GM12874 (cell line): ENCODE results near the gene NR5A2.

Experiments used
- TF ChIP-seq, protein P1 (sequence below): IDR thresholded peaks from 2 replicates; pipeline ENCODE4 v1.5.1; 2011; ENCODE audit warnings: low read depth, mild to moderate bottlenecking, control low read depth, low read length, moderate library complexity; ENCODE audit not compliant: insufficient read depth

Gene NR5A2

DNA sequence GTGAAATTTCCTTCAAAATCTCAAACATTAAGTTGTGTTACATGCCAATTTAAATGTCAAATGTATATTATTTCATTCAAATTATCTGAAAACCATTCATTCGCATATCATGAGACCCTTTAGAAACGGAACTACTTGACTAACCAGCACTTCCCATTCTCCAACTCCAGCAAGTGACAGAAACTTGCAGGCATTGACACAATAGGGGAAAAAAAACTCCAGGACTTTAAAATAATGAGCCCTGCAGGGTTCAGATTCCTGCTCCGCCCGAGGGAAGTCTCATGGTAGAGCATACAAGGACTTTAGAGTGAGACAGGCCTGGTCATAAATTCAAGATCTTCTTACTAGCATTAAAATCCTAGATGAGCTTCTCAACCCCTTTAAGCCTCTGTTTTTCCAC is 138.9 kb downstream of the NR5A2 start:
- TF ChIP-seq, protein P1, sequence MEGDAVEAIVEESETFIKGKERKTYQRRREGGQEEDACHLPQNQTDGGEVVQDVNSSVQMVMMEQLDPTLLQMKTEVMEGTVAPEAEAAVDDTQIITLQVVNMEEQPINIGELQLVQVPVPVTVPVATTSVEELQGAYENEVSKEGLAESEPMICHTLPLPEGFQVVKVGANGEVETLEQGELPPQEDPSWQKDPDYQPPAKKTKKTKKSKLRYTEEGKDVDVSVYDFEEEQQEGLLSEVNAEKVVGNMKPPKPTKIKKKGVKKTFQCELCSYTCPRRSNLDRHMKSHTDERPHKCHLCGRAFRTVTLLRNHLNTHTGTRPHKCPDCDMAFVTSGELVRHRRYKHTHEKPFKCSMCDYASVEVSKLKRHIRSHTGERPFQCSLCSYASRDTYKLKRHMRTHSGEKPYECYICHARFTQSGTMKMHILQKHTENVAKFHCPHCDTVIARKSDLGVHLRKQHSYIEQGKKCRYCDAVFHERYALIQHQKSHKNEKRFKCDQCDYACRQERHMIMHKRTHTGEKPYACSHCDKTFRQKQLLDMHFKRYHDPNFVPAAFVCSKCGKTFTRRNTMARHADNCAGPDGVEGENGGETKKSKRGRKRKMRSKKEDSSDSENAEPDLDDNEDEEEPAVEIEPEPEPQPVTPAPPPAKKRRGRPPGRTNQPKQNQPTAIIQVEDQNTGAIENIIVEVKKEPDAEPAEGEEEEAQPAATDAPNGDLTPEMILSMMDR: no peak

DNA sequence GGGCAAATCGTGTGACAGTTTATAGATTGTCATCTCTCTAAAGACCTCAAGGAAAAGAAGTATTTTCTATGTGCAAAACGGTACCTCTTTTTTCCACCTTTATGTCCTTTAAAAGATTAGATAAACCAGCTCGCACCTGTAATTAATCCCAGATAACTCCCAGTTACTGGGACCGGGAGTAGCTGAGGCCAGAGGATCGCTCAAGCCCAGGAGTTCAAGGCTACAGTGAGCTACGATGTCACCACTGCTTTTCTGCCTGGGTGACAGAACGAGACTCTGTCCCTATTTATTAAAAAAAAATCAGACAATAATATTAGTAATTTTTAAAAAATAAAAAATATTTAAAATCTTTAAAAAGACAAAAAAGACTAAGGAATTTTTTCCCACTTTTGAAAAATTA is 141.4 kb downstream of the NR5A2 start:
- TF ChIP-seq, protein P1: no peak

DNA sequence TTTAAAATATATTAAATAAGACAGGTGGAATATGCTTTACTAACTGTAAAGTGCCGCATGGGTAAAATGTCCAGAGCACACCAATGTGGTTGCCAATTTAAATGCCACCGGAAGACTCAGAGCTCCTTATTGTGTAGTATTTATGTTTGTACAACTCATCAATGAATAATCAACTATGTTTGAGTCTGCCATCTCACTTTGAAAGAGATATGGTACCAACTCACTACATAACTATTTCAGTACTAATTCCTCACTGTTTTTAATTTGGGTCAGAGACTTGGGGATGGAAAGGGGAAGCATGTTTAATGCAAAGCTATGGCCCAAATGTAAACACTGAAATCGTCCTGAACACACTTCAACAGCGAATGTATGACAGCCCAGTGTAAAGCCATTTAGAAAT is 144.8 kb downstream of the NR5A2 start:
- TF ChIP-seq, protein P1: no peak

- TF ChIP-seq, protein P1: no peak
These were observed 145.6 kb downstream of the NR5A2 start for GRCh38 chr1:200173097-200173618.

DNA sequence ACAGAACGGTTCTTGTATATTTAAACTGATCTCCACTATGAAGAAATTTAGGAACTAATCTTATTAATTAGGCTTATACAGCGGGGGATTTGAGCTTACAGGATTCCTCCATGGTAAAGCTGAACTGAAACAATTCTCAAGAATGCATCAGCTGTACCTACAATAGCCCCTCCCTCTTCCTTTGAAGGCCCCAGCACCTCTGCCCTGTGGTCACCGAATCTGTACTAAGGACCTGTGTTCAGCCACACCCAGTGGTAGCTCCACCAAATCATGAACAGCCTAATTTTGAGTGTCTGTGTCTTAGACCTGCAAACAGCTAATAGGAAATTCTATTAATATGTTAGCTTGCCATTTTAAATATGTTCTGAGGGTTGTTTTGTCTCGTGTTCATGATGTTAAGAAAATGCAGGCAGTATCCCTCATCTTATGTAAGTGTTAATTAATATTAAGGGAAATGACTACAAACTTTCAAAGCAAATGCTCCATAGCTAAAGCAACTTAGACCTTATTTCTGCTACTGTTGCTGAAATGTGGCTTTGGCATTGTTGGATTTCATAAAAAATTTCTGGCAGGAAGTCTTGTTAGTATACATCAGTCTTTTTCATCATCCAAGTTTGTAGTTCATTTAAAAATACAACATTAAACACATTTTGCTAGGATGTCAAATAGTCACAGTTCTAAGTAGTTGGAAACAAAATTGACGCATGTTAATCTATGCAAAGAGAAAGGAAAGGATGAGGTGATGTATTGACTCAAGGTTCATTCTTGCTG is 147.2 kb downstream of the NR5A2 start:
- TF ChIP-seq, protein P1: no peak

DNA sequence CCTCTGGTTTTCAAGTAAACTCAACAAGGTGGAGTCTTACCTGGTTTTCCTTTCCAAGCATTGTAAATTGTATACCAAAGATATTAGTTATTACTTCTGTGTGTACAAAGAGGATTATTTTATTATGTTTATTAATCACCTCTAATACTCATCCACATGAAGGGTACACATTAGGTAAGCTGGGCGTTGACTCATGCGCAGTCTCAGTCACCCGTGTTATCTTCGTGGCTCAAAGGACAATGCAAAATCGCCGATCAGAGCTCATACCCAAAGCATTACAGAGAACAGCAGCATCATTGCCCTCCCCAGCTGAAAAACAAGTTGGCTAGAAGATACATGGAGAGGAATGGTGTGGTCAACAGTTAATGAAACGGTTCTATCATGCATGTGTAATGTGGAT is 148.7 kb downstream of the NR5A2 start:
- TF ChIP-seq, protein P1: no peak

DNA sequence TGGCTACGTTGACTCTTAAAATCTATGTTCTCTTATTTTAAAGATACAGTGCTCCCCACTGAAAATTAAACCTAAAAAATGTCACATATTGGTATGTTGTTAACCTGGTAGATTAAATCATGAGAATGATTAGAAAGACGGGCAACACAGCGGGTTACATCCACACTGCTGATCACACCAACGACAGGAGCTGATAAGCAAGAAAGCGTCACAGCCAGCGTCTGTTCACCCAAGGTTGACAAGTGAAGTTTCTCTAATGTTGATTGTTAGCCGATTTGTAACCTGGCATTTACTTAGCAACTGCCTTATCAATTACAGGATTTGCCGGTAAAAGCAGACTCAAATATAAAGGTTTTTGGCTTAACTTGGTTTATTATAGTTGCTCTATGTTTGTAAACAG is 149.3 kb downstream of the NR5A2 start:
- TF ChIP-seq, protein P1: no peak
